DMS 273 treated with DMSO at 0.1 percent for 48 hours (cell line): ENCODE data around the gene PHKA2.

ENCODE experiments used
- DNase-seq: peaks from one replicate; lab custom pipeline; 2025; lab: John Stamatoyannopoulos, UW

The PHKA2 gene

GRCh38 chrX:18889346-18890048 lies 94.4 kb downstream of the PHKA2 start:
- DNase-seq, result no peak

- DNase-seq, result no peak
Measured at GRCh38 chrX:18888281-18888680, 95.6 kb downstream of the PHKA2 start.

GRCh38 chrX:18887825-18888212 lies 96.1 kb downstream of the PHKA2 start:
- no peak for DNase-seq

GRCh38 chrX:18887177-18887824 lies 96.6 kb downstream of the PHKA2 start:
- DNase-seq, result no peak

GRCh38 chrX:18886344-18887161 lies 97.4 kb downstream of the PHKA2 start:
- DNase-seq, result peak; percentile 27

GRCh38 chrX:18886005-18886343 lies 97.9 kb downstream of the PHKA2 start:
- DNase-seq, result no peak

- DNase-seq, result no peak
Measured at GRCh38 chrX:18885328-18886004, 98.4 kb downstream of the PHKA2 start.

- no peak for DNase-seq
Measured at GRCh38 chrX:18884916-18885315, 99.0 kb downstream of the PHKA2 start.

GRCh38 chrX:18883961-18884765 lies 99.8 kb downstream of the PHKA2 start:
- no peak for DNase-seq

- no peak for DNase-seq
Measured at GRCh38 chrX:18883234-18883960, 100.5 kb downstream of the PHKA2 start.

- no peak for DNase-seq
Measured at GRCh38 chrX:18879144-18879543, 104.8 kb downstream of the PHKA2 start.

GRCh38 chrX:18877469-18877868 lies 106.4 kb downstream of the PHKA2 start:
- no peak for DNase-seq

- DNase-seq, result no peak
Measured at GRCh38 chrX:18875256-18875878, 108.5 kb downstream of the PHKA2 start.

GRCh38 chrX:18874560-18875255 lies 109.2 kb downstream of the PHKA2 start:
- DNase-seq, result no peak

GRCh38 chrX:18873836-18874235 lies 110.1 kb downstream of the PHKA2 start:
- DNase-seq, result no peak

- DNase-seq, result no peak
Measured at GRCh38 chrX:18873189-18873791, 110.6 kb downstream of the PHKA2 start.

- no peak for DNase-seq
Measured at GRCh38 chrX:18872621-18873020, 111.3 kb downstream of the PHKA2 start.

GRCh38 chrX:18871970-18872369 lies 111.9 kb downstream of the PHKA2 start:
- DNase-seq, result no peak

- DNase-seq, result no peak
Measured at GRCh38 chrX:18871161-18871890, 112.6 kb downstream of the PHKA2 start.
